ENCODE data around the gene ZSCAN23. TPM values are rescaled to one million over a fixed set of nuclear protein-coding genes. Genes with fewer than 3 reads are reported as not detected.

ZSCAN23 gene
- total and polyA plus RNA-seq, 9 of the 15 experiments (the other 6 are each of a cell fraction or from before 2014, with no cell fraction given): 0.05 to 0.29 (median 0.21) TPM; not detected in 1

GRCh38 chr6:28393912-28394662 is 49.2 kb downstream of the ZSCAN23 start:
- no TSS peak for BruUV-seq (replicated peaks)
- DNase-seq (ENCODE audit: extremely low read depth in 1 of 4, low spot score in 3 of 4) (peak in 3 of 4 experiments; percentile 36 to 48 (median 39)), FAIRE-seq (no peak), ATAC-seq (no peak)
- Histone ChIP-seq H3K27ac (ENCODE audit: extremely low read depth, low read depth, low read length) (no peak overlapping the region), H3K36me3 (ENCODE audit: control insufficient read depth, insufficient read depth, low read length) (peaks cover 90% of the 10 kb centered on the region), H3K4me1 (replicated peaks in 1 of 2; ENCODE audit: control insufficient read depth in 2 of 2, insufficient read depth in 2 of 2, low read length in 2 of 2) (peaks cover 10 to 24% of the 10 kb centered on the region in 2 experiments; a peak in 4 of 5 replicates), H2AFZ (ENCODE audit: low read depth, low read length) (no peak overlapping the region), H3K9ac (ENCODE audit: insufficient read depth in 1 of 2, low read depth in 2 of 2, low read length in 2 of 2) (no peak overlapping the region), H3K4me2 (ENCODE audit: insufficient read depth, low read length) (no peak overlapping the region), H3K4me3 (no peak overlapping the region), H4K20me1 (replicated peaks; ENCODE audit: control insufficient read depth, insufficient read depth, low read length) (no peaks in the 10 kb centered on the region), H3K9me1 (ENCODE audit: control insufficient read depth, insufficient read depth, low read length) (no peaks in the 10 kb centered on the region), H3K9me3 (replicated peaks; ENCODE audit: control insufficient read depth, insufficient read depth, low read depth, low read length) (no peaks in the 10 kb centered on the region; the same call in 1 of the 2 replicates), H3K27me3 (ENCODE audit: control insufficient read depth in 2 of 2, insufficient read depth in 2 of 2, low read length in 2 of 2) (no peaks in the 10 kb centered on the region), H3K79me2 (ENCODE audit: control insufficient read depth, insufficient read depth, low read length) (peaks cover 93% of the 10 kb centered on the region)
- intact Hi-C loops (cut with micrococcal nuclease) (no loop called here), in situ Hi-C loops (cut with MboI) (no loop called here)
- 92% methylated on average over 5 of the region's 5 CpGs for WGBS (ENCODE audit: insufficient coverage, low coverage, missing lambda C conversion rate)
- POLR2A ChIA-PET: interaction anchor here (0.6 to 0.7 kb wide), 3 partner anchors 59 to 564 kb away, joined by 3 read pairs; no protein-coding TSS in a partner anchor
- CTCF ChIA-PET (ENCODE audit: low intra/inter-chr PET ratio): interaction anchor here (0.6 kb wide), 2 partner anchors 13 to 77 kb away, joined by 3 read pairs; no protein-coding TSS in a partner anchor
- TF ChIP-seq C11orf30 (IDR thresholded peaks at IDR 0.05; ENCODE audit: low read depth) (peak; percentile 69; the same call in 1 of the 2 replicates), SMC3 (conservative IDR thresholded peaks at IDR 0.05; ENCODE audit: insufficient read depth, low read depth, low read length) (peak; percentile 28; the same call in 1 of the 2 replicates), CCAR2 (IDR thresholded peaks at IDR 0.05; ENCODE audit: low read depth, low read length) (no peak), REST (IDR thresholded peaks at IDR 0.05; ENCODE audit: borderline replicate concordance) (peak; percentile 22; the same call in 1 of the 2 replicates), REST (CRISPR knock-in tag; IDR thresholded peaks at IDR 0.05; ENCODE audit: low read depth) (no peak), ZNF316 (IDR thresholded peaks at IDR 0.05) (peak; percentile 83), MAFK (IDR thresholded peaks at IDR 0.05; ENCODE audit: low read length) (peak; percentile 26; the same call in 1 of the 2 replicates), BCL6 (CRISPR knock-in tag; IDR thresholded peaks at IDR 0.05) (no peak), MAZ (CRISPR knock-in tag; conservative IDR thresholded peaks at IDR 0.05 in 1 of 2, IDR thresholded peaks at IDR 0.05 in 1 of 2) (peak in 1 of 2 experiments; percentile 24; a peak in 1 of 4 replicates), NFYB (IDR thresholded peaks at IDR 0.05; ENCODE audit: extremely low read depth, insufficient read length) (no peak), CTCF (IDR thresholded peaks at IDR 0.05 in 2 of 3, conservative IDR thresholded peaks at IDR 0.05 in 1 of 3; ENCODE audit: insufficient read depth in 2 of 3, low read depth in 1 of 3, low read length in 3 of 3) (peak; percentile 30 to 53 (median 34); a peak in 4 of 6 replicates), MAFF (IDR thresholded peaks at IDR 0.05; ENCODE audit: low read length) (peak; percentile 66)
